Measurements from ENCODE around the gene VPS8.

Gene VPS8, protein sequence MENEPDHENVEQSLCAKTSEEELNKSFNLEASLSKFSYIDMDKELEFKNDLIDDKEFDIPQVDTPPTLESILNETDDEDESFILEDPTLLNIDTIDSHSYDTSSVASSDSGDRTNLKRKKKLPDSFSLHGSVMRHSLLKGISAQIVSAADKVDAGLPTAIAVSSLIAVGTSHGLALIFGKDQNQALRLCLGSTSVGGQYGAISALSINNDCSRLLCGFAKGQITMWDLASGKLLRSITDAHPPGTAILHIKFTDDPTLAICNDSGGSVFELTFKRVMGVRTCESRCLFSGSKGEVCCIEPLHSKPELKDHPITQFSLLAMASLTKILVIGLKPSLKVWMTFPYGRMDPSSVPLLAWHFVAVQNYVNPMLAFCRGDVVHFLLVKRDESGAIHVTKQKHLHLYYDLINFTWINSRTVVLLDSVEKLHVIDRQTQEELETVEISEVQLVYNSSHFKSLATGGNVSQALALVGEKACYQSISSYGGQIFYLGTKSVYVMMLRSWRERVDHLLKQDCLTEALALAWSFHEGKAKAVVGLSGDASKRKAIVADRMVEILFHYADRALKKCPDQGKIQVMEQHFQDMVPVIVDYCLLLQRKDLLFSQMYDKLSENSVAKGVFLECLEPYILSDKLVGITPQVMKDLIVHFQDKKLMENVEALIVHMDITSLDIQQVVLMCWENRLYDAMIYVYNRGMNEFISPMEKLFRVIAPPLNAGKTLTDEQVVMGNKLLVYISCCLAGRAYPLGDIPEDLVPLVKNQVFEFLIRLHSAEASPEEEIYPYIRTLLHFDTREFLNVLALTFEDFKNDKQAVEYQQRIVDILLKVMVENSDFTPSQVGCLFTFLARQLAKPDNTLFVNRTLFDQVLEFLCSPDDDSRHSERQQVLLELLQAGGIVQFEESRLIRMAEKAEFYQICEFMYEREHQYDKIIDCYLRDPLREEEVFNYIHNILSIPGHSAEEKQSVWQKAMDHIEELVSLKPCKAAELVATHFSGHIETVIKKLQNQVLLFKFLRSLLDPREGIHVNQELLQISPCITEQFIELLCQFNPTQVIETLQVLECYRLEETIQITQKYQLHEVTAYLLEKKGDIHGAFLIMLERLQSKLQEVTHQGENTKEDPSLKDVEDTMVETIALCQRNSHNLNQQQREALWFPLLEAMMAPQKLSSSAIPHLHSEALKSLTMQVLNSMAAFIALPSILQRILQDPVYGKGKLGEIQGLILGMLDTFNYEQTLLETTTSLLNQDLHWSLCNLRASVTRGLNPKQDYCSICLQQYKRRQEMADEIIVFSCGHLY (N-terminal part only)

DNA sequence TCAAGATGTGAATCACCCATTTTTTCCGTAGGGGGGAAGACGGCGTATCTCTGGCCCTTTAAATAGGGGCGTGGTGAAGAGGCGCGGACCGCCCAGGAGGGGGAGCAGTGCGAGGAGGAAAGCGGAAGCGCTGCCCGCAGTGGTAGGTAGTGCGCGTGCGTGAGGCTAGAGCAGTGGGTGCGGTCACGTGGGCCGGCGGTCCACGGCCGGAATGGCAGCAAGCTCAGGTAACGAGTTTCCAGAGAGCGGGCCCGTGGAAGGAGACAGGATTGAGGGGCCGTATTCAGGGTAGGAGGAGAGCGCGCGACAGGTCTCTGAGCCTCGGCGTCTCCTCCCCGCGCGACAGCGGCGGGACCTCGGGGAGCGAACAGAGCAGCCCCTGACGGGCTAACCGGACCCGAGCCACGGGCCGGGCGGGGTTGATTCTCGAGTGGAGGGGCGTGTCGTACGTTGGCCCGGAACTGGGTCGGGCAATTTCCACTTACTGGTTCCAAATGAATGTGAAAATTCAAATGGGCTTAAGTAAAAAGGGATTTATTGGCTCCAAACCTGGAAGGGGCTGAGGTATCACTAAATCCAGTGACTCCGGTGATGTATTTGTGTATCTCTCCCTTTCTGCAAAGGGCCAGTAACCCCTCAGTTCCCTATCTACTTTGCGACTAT lies at the start of gene VPS8:
TSS of gene VPS8 (plus strand) at position 168 of the 663 bp plus-strand sequence. CDS start 12,467 bp downstream, outside the sequence.
- peak; percentile 95 for DNase-seq

DNA sequence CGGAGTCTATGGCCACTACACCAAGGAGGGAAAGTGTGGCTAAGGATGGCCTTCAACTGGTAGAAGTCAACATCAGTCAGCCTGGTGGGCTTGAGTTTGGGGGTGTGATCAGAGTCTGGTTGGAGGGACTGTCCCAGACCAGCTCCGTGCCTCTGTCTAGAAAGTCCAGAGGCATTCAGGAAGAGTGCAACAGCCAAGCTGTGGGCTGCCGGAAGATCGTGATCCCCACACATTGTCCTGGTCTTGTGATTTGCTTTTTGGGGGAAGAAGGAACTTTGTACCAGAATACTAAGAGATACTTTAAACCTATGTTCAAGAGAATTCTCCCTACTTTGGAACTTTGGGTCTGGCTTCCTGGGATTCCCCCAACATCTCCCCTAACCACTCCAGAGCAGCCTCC lies 47.8 kb upstream of the VPS8 start:
- DNase-seq = no peak

DNA sequence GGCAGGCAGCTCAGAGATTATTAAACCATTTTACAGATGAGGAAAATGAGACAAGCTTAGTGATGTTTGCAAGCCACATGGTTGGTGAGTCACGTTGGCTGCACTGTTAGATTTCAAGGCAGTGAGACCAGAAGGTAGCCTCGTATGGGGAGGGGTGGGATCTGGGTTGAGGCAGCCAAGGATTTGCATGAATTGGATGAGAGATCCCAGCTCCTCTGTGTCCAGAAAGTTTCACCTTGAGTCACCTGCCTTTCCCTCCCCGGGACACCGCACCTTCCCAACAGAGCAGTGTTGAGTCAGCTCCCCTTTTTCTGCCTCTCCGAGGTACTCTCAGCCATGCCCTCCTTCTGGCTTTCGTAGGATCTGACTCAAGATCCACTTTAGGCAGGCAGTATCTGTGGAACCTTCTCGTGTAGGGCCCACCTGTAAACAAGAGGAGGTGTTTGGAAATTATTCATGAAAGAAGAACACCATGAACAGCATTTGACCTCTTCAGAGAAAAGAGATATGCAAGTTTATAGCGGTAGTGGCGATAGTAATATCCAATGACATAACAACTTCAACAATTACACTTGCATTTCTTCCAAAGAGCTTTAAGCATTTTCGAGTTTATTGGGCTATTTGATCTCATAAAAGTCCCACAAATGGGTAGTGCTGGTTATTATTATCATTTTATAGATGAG lies 46.8 kb upstream of the VPS8 start:
- no peak for DNase-seq

DNA sequence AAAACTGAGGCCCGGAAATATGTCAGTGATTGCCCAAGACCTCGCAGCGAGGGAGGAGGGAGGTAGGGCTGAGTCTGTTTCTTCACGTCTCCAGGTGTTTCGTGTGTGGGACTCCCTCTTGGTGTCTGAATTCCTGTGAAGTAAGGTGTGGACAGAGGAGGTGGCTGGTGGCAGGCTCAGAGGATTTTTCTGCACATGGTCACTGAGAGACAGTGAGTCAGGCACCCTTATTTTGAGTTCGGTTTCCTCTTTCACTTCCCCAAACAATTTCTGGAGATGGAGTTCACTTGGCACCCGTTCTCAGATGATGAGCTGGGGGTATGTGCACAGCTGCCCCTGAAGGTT lies 46.3 kb upstream of the VPS8 start:
- DNase-seq = no peak

DNA sequence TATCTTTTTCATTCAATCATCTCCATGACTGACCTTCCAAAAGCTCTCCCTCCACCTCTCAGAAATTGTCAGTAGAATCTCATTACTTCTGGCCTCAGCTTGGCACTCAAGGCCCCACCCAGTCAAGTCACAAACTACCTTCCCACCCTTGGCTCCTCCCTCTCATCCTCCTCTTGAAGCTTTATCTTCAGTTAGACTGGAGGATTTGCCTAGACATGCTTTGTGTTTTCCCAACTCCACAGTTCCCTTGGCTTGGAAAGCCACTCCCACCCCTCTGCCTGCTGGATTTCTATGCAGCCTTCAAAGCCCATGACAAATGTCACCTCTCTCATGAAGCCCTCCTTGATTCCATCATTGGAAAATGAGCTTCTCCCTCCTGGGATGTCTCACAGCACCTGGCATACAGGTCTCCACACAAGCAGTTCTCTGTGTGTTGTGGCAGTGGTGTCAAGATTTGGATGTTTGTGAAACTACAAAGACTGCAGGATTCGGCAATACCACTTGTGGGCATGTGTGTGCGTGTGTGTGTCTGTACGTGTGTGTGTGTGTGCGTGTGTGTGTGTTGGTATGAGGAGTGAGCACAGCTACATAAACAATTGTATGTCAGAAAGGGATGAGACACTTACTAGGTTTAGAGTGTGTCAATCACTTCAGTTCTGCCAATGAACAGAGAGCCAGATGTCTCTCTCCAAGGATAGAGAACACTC lies 45.3 kb upstream of the VPS8 start:
- DNase-seq = no peak

DNA sequence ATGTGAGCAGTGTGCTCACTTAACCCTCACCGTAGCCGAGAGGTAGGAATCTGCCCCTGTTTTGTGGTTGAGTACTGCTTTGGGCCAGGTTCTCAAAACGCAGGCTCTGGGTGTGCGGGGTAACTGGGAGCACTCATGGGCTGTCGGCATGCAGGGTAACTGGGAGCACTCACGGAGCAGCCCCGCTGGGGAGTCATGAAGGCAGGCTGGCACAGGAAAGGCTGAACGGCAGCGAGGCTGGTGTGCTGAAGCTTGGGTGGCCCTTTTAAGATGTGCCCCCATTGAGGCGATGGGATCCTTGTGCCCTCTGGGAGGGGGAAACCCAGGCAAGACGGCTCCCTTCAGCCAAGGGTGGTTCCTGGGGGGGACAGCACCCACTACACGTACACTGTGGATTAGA lies 44.6 kb upstream of the VPS8 start:
- DNase-seq = no peak

DNA sequence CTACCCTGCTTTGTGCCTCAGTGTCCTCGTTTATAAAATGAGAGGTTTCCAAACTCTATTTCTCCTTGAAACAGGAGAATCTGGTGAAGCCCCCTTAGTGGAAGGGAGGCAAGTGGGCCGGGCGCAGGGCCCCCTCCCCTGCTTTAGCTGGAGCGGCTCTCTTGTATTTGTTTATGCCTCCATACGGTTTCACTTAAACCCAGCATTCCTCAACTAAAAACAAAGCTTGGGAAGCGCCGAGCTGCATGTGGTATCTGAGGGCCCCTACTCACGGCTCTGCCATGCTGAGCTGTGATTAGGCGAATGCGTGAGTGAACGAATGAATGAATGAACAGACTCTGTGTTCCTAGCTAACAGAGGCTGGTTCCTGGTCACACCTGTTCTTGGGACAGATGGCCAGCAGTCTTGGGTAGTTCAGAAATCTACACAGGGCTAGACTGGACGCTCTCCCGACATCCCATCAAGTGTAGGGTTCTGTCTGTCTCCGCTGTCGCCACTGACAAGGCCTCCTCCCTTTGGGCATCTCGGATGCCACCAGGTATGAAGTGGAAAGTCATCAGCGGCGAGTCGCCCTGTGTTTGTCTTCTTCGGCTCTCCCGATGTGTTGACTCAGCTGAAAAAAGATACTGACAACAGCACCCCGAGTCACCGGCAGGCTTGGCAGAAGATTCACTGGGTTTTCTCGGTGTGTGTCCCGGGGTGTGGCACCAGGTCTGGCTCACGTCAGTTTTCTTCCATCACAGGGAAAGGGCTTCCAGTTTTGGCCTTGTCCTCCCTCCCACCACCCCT lies 42.4 kb upstream of the VPS8 start:
- no peak for DNase-seq

DNA sequence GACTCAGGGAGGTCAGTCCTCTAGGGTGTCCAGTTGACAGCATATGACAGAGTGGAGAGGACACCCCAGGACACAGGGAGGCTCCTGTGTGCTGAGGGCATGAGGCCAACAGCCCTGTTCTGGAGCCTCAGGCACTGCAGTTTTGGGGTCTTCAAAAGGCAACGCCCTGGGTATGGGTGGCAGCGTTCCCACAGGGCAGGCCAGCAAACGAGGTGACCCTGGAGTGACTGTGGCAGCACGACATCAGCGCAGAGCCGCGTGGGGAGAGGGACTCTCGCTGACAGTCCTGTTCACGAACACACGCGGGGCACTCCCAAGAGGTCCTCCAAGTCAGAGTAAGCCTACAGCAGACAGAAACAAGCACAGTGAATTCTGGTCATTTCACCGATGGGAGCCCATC lies 41.4 kb upstream of the VPS8 start:
- DNase-seq = no peak

DNA sequence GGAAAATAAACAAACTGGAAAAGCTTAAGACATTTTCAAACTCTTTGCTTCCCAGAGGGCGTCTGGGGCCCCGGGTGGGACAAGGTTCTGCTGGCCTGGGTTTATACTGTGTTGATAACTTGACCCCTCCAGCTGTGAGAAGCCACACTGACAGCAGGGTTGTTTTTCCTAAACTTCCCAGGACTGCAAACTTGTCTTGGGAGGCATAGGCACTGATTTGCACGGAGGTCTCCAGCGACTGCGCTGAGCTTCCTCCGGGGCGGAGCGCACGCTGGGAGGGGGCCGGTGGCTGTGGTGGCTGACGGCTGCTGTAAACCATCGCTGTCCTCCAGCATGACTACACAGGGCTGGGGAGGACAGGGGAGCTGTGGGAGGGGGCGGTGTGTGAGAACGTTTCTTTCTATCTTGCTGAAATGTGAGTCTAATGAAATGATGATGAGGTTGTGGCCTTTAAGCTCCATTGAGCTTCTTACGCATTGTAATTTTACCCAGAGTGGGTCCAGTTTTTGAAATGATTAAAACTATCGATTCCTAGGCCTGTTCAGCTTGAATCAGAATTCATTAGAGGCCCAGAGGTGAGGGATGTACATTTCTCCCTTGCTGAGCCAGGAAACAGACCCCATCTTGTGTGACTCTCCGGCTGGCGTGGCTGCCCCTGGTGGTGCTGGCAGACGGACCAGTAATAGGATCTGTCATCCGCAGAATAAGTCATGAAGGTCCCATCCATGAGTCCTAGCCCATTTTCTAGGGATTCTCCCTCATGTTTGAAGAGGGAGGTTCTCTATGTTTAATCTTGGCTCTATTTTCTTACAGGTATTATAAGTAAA lies 40.5 kb upstream of the VPS8 start:
- DNase-seq = no peak

DNA sequence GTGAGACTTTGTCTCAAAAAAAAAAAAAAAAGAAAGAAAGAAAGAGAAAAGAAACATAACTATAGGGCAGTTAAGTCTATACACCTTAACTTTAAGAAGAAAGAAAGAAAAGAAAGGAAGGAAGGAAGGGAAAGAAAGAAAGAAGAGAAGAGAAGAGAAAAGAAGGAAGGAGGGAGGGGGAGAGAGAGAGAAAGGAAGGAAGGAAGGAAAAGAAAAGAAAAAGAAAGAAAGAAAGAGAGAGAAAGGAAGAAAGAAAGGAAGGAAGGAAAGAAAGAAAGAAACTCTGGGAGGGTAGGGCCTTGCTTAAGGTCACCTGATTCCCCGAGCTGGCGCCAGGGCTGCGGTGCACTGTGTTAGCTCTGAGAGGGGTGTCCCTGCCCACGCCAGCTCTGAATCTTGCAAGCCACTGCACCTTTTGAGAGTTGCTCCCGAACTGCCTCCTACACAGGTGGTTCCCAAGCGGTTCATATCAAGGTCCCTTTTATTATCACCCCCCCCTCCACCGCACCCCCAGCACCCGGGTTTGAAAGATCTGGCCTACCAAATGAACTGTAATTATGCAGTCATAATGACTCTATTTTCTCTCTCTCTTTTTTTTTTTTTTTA lies 39.2 kb upstream of the VPS8 start:
- DNase-seq = no peak

DNA sequence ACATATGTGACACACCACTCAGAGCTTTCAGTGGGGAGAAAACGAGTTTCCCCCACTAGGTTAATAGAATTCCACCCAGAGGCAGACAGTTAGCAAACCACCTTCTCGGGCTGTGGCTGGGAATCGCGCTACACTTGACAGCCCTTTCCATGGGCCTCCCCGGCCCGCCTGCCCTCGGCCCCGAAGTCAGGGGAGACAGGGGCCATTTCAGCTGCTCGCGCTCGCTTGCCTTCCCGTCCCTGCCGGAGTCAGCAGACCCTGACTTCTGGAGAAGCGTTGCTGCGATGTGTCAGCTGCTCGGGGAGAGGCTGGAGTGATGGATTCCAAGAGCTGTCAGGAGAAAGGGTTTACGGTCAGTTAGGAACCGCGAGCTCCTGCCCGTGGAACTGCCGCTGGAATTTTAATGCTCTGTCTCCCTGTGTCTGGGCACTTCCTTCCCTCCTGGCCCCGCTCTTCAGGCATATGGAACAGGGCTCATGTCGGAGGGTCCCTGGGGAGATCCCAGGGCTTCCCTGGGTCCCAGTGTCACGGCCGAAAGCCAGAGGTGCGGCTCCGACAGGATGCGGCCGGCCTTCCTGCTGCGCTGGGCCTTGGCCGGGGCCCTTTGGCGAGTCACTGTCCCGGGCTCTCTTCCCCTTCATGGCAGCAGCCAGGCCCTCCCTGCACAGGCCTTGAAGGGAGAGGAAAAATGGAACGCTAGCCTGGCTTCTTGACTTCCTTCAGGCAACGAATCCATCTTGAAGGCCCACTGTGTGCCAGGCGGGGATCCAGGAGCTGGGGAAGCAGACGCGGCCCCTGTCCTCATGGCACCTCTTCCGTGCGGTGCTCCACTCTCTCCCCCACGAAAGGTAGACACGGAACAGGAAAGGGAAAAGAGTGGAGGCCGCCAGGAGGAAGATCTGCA lies 38.4 kb upstream of the VPS8 start:
- DNase-seq = no peak

DNA sequence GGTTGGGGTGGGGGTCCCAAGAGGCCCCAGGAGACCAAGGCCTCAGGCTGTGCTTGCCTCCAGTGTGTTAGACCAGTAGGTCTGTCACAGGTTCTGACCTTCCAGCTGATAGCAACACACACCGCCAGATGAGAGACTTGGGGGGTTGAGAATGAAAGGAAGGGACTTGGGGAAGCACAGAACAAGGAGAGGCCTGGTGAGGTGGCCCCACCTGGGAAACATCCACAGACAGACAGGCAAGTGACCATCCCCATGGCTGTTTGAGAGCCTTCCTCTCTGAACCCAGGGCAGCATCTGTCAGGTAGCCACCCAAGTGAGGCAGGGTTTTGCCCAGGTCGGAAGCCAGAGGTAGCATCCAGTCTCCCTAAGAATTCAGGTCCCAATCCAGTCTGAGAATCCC lies 35.0 kb upstream of the VPS8 start:
- DNase-seq = no peak

DNA sequence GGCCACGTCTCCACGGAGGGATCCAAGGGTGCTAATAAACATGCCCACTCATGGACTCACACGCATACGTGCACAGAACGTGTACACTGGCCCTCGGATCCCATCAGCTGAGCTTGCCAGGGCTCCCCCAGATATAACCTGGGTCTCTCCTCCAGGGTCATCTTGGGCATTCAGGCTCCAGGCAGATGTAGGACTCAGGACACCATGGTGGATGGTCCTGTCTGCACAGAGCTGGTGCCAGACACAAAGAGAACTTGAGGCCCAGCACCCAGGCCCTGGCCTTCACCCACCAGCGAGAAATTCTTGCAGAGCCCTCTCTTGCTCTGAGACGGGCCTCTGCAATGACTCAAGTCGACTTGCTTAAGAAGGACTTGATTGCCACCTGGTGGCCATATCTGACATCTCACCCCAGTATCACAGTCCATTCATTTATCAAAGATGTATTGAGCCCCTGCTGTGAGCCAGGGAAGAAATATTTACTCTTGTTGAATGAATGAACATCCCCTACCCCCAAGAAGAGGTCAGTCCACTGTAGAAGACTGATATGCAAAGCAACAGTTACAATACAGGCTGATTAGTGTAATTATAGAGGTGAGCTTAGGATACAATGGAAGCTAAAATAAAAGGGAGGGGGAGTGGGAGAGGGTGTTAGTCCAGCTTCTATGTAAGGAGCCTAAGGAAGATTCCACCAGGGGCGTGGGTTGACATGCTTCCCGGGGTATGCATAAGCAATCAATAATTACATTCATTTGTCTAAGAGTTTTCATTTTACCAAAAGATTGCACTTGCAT lies 34.2 kb upstream of the VPS8 start:
- DNase-seq = peak; percentile 79

DNA sequence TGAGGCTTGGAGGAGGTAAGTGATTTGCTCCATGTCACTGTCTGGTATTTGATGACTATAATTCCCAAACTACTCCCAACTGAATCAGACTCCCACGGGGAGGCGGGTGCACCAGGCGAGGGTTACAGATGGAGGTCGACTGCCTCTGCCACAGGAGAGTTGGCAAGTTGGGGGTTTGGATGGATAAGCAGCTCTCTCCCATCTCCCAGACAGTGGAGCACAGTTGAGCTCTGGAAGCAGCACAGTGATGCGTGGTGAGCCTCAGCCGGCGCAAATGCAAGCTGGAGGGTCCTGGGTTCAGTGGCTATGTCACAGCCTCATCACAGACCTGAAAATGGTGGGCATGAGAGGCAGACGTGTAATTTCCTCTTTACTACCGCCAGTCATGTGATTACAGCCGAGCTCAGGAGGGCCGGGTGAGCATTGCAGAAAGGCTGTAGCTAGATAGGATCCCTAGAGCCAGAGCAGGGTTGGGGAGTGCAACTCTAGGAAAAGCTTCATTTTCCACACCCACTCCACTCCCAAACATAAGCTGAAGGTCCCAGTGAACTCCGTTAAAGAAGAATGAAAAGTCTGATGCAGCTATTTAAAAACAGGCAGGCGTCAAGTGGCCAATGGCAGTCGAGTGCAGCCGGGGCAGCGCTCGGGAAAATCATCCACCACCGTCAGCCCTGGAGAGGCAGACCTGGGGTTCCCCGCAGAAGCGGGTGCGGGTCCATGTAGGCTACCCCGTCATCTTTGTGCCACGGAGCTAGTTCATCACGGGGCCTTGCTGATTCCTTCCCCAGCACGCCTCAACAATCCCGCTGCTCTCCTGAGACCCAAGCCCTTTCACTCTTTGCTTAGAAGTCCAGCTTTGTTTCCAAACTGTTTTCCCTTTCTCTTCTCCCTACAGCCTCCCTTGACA lies 33.3 kb upstream of the VPS8 start:
- no peak for DNase-seq

DNA sequence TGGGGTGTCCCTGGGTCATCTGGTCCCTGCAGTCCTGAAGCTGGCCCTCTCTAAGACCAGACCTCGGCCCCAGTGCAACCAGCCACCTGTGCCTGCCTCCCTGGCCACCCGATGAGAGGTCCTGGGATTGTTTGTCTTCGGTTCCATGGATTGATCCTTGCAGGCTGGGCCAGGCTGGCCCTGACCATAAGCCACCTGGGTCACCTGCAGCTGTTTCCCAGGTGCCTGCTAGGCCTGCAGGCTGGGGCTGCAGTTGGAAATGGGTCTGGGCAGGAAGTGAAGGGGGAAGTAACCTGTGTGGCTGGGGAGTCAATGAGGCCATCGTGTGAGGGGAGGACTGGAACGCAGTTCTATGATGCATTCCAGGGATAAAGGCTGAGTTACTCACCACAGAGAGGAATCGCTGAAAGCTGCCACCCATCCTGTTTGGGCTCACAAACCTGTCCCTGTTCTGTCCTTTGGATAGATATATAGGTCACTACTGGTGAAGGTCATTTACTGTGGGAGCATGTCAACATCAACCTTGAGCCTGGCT lies 30.9 kb upstream of the VPS8 start:
- DNase-seq = no peak

DNA sequence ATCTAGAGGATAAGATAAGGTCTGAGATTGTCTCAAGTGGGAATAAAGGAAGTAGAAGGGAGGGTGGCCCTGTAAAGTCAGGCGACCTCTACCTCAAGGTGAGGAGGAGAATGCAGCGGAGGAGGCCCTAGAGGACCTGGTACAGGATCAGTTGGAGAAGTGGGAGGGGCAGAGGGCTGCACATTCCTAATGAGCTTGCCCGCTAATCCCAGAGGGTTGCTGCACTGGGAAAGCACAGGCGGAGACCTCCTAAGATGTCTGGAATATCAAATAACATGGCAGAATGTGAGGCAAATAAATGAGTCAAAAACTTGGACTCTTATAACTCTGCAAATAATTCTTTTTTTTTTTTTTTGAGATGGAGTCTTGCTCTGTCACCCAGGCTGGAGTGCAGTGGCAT lies 30.2 kb upstream of the VPS8 start:
- no peak for DNase-seq

Data from NCI-H1417 treated with DMSO at 0.1 percent for 48 hours (cell line).